Right kidney (tissue), 9 donors: ENCODE data around the gene PRKAB1.
"Not testable (repeated sequence)": the region's sequence is repeated elsewhere in the genome, so short reads cannot be mapped to it uniquely, and the experiment has no call there.

Source experiments
- DNase-seq: peaks from one replicate; pipeline ENCODE4 v3.0.0-alpha.2; 2016
- long read RNA-seq, 8 donors: transcript quantifications; one replicate each; lab custom pipeline, GENCODE V29; 2026

The PRKAB1 gene, protein sequence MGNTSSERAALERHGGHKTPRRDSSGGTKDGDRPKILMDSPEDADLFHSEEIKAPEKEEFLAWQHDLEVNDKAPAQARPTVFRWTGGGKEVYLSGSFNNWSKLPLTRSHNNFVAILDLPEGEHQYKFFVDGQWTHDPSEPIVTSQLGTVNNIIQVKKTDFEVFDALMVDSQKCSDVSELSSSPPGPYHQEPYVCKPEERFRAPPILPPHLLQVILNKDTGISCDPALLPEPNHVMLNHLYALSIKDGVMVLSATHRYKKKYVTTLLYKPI
- long read RNA-seq, donor 1, full-length matches to known transcripts = 55 of 55 reads
- long read RNA-seq, donor 1, partial matches to known transcripts = 0 of 55 reads
- long read RNA-seq, donor 1, other reads (novel, unspliced or antisense) = 0 of 55 reads
- long read RNA-seq, donor 2, transcript PRKAB1-202 (1 exons, 1,510 nt) = major isoform, 19 of 32 reads
- long read RNA-seq, donor 2, transcript PRKAB1-201 (7 exons, 2,610 nt) = minor isoform, 13 of 32 reads
- long read RNA-seq, donor 2, partial matches to known transcripts = 0 of 32 reads
- long read RNA-seq, donor 2, other reads (novel, unspliced or antisense) = 0 of 32 reads
- long read RNA-seq, donor 3, full-length matches to known transcripts = 33 of 33 reads
- long read RNA-seq, donor 3, partial matches to known transcripts = 0 of 33 reads
- long read RNA-seq, donor 3, other reads (novel, unspliced or antisense) = 0 of 33 reads
- long read RNA-seq, donor 4, full-length matches to known transcripts = 52 of 52 reads
- long read RNA-seq, donor 4, partial matches to known transcripts = 0 of 52 reads
- long read RNA-seq, donor 4, other reads (novel, unspliced or antisense) = 0 of 52 reads
- long read RNA-seq, donor 5, full-length matches to known transcripts = 41 of 41 reads
- long read RNA-seq, donor 5, partial matches to known transcripts = 0 of 41 reads
- long read RNA-seq, donor 5, other reads (novel, unspliced or antisense) = 0 of 41 reads
- long read RNA-seq, donor 6, full-length matches to known transcripts = 49 of 54 reads
- long read RNA-seq, donor 6, partial matches to known transcripts = 5 of 54 reads
- long read RNA-seq, donor 6, other reads (novel, unspliced or antisense) = 0 of 54 reads
- long read RNA-seq, donor 7, full-length matches to known transcripts = 63 of 68 reads
- long read RNA-seq, donor 7, partial matches to known transcripts = 5 of 68 reads
- long read RNA-seq, donor 7, other reads (novel, unspliced or antisense) = 0 of 68 reads
- long read RNA-seq, donor 8, full-length matches to known transcripts = 43 of 48 reads
- long read RNA-seq, donor 8, partial matches to known transcripts = 5 of 48 reads
- long read RNA-seq, donor 8, other reads (novel, unspliced or antisense) = 0 of 48 reads

DNA sequence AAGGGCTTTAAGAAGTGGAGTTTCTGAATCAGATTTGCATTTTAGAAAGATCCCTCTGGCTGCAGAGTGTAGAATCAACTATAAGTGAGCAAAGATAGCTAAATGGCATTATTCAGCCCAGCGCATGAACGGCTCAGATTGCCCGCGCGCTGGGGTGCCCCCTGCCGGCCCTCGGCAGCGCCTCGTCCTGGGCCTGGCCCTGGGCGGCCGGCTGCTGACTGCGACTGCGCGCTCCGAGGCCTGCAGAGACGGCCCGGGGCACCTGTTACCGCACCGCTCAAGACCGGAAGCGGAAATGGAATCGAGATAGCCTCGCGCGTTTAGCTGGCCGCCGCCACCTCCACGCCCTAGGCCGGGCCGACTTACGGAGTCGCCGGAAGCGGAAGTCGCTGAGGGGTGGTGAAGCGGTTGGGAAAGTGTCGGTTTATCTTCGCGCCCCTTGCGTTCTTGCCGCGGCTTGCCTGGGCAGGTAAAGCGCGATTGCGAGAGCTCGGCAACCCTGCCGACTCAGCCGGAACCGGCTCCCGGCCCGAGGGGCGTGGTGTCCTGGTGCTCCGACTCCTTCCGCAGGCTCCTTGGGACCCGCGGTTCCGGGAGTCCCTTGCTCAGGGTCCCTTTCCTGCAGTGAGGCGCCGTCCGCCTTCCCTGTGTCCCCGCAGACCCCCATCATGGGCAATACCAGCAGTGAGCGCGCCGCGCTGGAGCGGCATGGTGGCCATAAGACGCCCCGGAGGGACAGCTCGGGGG is at the start of gene PRKAB1:
PRKAB1 (plus strand) TSS at position 557 of the 747 bp plus-strand sequence; CDS start at position 669, 112 bp downstream.
- DNase-seq = peak; percentile 91

DNA sequence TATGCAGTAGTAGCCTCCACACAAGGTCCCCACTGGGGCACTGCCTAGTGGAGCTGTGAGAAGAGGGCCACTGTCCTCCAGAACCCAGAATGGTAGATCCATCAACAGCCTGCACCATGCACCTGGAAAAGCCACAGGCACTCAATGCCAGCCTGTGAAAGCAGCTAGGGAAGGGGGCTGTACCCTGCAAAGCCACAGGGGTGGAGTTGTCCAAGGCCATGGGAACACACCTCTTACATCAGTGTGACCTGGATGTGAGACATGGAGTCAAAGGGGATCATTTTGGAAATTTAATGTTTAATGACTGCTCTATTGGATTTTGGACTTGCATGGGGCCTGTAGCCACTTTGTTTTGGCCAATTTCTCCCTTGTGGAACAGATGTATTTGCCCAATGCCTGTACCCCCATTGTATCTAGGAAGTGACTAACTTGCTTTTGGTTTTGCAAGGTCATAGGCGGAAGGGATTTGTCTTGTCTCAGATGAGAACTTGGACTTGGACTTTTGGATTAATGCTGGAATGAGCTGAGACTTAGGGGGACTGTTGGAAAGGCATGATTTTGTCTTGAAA is 49.5 kb upstream of the PRKAB1 start:
- DNase-seq = not testable (repeated sequence)

DNA sequence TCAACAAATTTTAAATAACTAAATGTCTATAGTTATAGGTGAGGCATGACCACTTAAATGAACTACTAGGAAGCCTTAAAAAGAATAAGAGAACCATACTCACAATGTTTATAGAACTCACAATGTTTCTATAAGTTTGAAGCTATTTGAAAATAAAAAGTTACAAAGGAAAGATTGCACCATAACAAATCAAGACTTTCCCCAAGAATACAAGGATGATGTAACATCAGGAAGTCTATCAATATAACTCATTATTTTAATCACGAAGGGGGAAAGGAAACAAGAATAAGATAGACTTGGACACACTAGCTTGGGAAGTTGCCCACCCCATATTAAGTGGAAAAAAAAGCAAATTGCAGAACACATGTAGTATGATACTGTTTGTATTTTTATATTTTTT is 47.4 kb upstream of the PRKAB1 start:
- no peak for DNase-seq

DNA sequence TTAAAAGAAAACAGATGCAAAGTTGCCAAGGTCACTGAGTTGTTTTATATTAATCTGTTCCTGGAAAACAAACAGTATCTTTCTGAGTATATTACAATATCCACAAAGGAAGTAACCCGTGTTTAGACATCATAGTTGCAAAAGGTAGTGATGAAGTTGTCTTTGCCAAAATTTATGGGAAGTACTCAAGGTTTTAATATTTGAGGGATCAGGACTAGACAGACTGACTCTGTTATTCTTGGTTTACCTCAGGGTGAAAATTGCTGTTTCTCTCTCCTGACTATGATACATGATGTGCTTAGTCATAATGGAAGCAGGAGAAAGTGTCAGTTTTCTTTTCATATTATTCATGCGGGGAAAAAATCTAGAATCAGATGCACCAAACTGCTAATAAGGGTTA is 46.1 kb upstream of the PRKAB1 start:
- DNase-seq = no peak

DNA sequence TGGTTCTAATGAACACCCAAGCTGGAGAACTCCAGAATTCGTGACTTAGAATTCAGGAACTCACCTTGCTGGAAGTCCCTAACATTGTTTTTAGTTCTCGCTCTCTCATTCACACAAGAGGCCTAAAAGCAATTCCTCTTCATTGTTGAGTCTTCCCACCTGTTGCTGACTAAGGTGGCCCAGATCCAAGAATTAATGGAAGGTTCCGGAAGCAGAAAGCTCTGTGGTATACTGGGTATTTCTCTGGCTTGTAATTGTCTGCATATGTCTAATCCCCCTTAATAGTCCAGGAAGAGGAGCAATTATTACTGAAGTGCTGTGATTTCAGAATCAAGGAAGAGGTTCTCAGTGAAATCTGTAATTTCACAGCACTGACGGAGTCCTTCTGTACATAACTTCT is 43.0 kb upstream of the PRKAB1 start:
- DNase-seq = no peak

DNA sequence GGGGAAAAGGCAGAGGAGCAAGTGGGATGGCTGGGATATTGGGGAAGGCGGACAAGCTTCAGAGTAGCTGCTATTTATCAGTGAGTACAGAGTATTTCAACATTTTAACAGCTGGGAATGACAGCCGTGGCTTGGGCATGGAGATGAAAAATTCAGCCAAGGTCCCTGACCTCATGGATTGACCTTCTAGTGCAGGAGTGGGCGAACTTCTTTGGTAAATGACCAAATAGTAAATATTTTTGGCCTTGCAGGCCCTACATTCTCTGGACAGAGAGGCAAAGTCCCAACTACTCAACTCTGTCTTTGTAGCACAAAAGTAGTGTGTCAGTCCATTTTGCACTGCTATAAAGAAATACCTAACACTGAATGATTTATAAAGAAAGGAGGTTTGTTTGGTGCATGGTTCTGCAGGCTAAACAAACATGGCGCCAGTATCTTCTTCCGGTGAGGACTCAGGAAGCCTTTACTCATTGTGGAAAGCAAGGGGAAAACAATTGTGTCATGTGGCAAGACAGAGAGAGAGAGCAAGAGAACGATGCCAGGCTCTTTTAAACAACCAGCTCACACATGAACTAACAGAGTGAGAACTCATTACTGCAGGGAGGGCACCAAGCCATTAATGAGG is 40.8 kb upstream of the PRKAB1 start:
- DNase-seq = no peak

DNA sequence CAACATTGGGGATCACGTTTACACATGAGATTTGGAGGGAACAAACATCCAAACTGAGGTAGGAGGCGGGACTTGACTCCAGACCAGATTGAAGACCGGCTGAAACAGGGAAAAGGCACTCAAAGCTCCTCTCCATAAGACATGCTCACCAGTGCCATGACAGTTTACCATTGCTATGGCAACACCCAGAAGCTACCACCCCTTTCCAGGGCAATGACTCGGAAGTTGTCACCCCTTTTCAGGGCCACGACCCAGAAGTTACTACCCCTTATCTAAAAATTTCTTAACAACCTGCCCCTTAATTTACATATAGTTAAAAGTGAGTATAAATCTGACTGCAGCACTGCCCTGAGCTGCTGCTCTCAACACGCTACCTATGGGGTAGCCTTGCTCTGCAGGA is 40.2 kb upstream of the PRKAB1 start:
- DNase-seq = no peak

DNA sequence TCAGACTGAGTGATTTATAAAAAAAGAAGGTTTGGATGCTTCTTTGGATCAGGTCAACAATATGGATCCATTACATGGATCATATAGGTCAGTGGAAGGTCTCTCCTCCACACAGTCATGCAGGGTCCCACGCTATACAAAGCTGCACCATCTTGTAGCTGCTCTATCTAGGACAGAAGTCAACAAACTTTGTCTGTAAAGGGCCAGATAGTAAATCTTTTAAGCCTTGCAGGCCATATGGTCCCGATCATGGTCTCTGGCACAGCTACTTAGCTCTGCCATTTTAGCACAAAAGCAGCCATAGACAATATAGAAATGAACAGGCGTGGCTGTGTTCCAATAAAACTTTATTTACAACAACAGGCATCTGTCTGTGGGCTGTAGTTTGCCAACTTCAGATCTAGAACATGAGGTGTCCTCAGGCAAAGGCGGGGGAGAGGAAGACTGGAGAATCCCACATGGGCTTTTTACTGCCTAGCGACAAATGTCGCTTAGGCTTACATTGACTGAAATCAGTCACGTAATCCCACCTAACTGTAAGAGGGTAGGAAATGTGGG is 37.6 kb upstream of the PRKAB1 start:
- no peak for DNase-seq

DNA sequence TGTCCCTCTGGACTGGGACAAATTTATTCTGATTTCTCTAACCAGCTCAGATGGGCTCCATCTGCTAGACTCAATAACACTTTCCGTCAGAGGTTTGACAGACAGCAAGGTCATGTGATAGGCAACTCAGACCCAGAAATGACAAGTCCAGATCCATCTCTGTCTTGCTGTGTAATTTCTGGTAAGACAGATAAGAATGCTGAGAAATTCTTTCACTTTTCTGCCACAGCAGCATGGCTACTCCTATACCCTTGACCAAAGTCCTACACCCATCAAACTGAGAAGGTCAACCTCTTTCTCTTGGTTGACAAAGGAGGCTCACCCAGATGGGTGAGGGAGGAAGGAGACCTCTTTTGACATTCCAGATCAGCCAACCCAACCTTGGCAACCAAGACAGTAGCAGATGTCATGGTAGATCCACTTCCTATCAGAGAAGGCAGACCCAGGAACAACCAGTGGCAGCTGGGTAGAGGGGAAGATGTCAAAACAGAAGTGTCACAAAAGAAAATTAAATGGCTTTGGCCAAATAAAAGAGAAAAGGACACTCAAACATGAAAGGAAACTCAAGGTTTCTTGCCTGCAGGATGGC is 36.9 kb upstream of the PRKAB1 start:
- no peak for DNase-seq

DNA sequence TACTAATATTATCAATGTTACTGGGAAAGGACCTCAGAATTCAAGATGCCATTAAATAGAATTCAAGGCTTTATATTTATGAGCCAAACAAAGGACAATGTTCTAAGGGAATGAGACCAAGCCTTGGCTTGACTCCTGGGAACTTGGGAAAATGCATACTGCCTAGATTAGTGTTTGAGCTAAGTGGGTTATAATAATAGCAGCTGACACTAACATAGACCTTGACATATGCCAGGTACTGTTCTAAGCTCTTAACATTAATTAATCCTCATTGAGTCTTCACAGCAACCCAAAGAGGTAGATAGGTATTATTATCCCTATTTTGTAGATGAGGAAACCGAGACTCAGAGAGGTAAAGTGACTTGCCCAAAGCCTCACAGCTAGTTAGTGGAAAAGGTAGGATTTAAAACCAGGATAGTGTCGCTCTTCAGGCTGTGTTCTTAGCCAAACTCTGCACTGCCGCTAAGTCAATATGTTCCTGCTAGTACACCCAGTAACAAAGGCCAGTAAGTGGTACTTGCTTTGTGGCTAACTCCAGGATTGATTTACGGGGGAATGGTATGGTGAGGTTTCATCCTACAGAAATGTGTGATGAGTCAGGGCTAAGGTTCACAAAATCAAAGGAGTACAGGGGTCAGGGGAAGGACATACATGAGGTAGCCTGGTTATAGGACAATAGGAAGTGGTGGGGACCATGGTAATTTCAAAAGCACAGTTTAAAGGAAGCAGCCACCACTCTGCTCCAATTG is 35.8 kb upstream of the PRKAB1 start:
- DNase-seq = no peak

DNA sequence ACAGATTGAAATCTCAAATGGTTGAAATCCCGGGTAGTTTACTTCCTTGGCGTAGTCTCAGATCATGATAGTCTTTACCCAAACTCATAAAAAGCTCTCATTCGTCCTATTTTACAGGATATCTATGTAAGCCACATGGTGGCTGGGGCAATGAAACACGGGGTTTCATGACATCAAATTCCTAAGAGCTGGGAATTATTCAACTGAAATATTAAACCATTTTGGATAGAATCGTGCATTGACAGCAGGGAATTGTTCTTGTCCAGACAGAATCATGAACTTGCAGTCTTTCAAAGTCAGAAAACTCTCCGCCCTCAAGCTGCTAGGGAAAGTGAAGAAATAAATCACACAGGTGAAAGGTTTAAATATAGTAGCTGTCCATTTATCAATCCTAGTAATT is 33.2 kb upstream of the PRKAB1 start:
- DNase-seq = no peak

DNA sequence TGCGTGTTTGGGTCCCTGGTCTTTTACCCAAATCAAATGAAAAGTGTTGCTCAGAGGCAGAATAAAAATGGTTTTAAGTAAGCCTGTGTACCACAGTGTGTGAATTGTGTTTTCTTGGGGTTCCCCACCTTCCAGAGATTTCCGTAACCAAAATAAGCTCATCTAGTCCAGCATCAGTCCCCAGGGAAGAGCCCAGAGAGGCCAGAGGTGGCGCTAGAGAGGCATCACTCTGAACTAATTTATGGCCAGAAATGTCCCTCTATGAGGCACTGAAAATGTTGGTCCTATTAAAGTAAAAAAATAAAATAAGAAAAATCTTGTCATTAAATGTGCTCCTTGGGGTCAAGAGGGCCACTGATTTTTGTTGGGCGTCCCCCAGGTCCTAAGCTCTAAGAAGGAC is 24.9 kb upstream of the PRKAB1 start:
- DNase-seq = no peak

DNA sequence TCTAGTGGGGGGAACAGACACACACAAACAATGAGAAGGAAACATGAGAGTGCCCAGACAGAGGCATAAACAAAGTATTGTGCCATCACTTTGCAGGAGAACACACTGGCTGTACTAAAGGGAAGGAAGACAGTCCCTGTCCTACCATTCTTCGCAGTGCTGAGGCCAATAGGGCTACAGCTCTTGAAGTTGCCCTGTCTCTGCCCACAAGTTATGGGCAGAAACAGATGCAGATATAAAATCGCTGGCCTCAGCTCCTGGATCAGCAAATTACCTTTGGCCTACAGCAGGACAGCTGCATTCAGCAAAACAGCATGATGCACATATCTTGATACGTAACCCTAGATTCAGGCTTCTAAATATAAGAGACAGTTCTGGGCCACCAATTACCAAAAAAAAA is 23.0 kb upstream of the PRKAB1 start:
- no peak for DNase-seq

DNA sequence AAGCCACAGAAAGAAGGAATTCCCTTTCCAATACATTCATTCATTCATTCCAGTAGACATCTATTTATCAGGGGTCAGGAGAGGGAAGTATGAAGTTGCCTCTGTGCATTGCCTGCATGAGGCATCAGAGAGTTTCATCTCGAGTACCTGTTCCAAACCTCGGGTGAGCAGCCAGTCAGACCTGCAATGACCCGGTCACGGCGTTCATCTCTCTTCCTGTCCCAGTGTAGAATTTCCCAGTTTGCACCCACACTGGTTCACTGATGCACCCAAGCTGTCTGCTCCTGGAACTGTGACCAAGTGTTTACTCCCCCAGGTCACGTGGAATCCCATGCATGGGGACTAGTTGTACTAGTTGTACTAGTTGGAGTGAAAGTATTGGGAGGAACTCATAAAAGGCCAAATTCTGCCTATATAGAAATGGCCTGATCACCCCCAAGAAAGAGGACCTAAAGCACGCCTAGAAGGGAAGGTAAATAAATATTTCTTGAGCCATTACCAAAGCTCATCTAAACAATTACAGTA is 22.3 kb upstream of the PRKAB1 start:
- DNase-seq = no peak

DNA sequence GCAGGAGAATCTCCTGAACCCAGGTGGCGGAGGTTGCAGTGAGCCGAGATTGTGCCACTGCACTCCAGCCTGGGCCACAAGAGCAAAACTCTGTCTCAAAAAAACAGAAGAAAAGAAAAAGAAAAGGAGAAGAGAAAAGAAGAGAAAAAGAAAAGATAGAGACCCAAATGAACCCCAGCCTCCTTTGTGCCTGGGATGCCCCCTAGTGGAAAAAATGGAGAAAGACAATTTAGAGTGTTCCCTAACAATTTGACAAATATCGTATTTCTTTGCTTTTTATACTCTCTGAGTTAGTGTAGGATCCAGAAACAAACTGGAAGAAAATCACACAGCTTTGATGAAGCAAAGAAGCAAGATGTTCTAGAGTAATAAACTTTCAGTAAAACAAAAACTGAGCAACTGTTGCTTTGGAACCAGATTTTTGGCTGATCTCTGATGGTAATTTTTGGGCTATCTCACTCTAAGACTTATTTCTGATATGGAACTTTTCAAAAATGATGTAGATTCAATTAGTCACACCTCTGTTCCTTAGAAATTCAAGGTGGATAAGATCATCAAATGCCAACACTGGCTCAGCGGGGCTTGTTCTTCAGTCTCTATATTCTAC is 18.6 kb upstream of the PRKAB1 start:
- no peak for DNase-seq

DNA sequence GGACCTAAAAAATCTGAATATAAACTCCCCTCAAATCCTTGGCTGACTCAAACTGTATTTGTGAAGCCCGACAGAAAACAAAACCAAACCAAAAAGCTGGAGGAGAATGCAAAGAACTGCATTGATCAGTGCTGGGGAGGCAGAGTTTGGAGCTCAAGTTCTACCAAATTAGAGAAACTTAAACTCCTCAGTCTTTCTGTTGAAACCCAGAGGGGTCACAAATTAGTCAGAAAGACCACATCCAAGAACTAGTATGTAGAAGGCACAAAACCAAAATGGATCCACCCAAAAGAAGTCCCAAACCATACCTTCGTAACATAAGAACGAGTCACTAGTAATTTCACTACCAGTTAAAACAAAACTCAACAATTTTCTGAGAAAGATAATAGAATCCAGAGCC is 15.3 kb upstream of the PRKAB1 start:
- DNase-seq = no peak

DNA sequence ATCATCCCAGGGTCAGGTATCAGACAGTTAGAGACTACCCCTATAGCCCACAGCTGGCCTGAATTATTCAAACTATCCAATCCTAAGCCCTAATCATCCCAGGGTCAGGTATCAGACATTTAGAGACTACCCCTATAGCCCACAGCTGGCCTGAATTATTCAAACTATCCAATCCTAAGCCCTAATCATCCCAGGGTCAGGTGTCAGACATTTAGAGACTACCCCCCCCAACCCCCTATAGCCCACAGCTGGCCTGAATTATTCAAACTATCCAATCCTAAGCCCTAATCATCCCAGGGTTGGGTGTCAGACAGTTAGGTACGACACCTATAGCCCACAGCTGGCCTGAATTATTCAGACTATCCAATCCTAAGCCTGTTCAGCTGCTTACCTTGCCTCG is 10.9 kb upstream of the PRKAB1 start:
- not testable (repeated sequence) for DNase-seq

DNA sequence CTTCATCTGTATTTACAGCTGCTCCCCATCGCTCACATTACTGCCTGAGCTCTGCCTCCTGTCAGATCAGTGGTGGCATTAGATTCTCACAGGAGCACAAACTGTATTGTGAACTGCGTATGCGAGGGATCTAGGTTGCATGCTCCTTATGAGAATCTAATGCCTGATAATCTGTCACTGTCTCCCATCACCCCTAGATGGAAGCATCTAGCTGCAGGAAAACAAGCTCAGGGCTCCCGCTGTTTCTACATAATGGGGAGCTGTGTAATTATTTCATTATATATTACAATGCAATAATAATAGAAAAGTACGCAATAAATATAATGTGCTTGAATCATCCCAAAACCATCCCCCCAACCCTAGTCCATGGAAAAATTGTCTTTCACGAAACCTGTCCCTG is 9.8 kb upstream of the PRKAB1 start:
- DNase-seq = not testable (repeated sequence)
